ENCODE results near the gene USP32.

Gene USP32

DNA sequence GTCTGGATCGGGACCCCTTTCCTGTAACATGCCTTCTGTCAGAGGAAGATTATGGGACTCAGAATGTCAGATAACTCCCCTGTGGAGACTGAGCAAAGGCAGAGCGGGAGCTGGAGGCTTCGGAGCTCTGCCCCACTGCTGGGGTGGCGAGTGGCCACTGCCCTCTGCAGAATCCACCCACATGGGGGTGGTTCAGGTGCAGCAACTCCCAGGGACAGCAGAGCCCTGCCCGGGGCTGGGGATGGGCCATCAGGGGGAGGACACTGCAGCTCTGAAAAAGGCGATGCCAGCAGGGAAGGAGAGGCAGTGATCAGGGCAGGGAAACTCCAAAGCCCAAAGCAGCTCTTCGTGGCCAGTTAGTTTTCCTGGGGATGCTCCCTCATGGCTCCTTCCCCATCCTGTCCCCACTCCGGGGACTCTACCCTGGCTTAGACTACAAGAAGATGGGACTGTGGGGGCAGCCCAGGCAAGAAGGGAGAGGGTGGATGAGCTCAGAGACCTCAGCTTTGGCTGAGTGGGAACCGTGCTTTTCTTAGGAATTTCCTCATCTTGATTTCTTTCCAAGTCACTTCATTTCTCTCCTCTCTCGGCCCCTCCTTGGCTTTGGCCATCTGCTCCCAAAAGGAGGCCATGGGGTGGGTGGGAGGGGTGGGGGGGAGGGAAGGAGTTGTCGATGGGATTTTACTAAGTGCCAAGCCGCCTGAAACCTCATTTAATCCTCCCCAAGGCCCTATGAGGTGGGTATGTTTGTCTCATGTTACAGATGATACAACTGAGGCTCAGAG is 238.1 kb downstream of the USP32 start:
- no peak for DNase-seq (ENCODE audit: low spot score)

- no peak for DNase-seq (ENCODE audit: low spot score)
Observed at GRCh38 chr17:60151355-60151754, 240.6 kb downstream of the USP32 start.

DNA sequence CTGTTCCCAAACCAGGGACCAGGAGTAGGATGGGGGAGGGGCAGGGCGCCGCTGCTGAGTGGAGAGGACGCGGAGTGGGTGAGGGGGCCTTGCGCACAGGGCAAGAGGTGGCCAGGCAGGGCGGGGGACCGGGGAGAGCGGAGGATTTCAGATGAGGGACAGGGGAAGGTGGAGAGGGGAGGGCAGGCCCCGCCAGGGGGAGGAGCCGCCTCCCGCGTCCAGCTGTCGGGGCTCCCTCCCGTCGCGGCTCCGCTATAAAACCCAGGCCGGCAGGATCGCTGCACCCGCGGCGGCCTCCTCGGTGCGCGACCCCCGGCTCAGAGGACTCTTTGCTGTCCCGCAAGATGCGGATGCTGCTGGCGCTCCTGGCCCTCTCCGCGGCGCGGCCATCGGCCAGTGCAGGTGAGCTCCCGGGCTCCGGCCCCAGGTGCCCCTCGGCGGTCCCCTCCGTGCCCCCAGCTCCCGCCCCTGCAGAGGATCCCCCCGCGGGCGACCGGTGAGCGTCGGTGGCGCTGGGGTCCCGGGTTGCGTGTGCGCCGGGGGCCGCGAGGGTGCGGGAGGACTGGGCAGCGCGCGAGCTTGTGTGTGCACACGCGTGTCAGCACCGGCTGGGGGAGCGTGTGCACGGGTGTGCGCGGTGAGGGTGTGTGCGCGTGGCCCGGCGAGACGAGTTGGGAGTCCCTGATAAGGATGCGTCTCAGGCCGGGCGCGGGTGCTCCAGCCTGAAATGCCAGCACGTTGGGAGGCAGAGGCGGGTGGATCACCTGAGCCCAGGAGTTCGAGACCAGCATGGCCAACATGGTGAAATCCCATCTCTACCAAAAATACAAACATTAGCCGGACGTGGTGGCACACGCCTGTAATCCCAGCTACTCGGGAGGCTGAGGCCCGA is 242.0 kb downstream of the USP32 start, which contains the start of gene CA4:
Gene CA4, plus strand, starts transcription at position 283 of the 892 bp plus-strand sequence. Its CDS starts 62 bp downstream, at position 345.
- DNase-seq (ENCODE audit: low spot score): no peak

DNA sequence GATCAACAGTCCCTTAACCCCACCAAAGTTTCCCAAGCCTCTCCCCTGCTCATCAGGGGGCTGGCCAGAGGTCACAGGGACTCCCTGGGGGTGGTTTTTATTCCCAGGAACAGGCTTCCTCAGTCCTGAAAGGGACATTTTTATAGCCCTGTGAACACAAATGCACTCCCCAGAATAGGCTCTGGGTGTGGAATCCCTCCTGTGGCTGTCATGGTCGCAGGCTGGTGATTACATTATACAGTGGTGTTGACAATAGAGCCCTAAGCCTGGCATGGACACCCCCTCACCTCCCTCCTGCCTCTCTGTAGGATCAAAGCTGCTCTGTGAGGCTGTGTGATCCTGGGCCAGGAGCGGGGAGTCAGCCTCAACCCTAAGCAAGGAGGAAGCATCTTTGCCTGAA is 243.6 kb downstream of the USP32 start:
- DNase-seq (ENCODE audit: low spot score): no peak

GRCh38 chr17:60147553-60148223 is 244.2 kb downstream of the USP32 start:
- no peak for DNase-seq (ENCODE audit: low spot score)

GRCh38 chr17:60146206-60146605 is 245.7 kb downstream of the USP32 start:
- DNase-seq (ENCODE audit: low spot score): no peak

- no peak for DNase-seq (ENCODE audit: low spot score)
Observed at GRCh38 chr17:60145006-60145935, 246.7 kb downstream of the USP32 start.

DNA sequence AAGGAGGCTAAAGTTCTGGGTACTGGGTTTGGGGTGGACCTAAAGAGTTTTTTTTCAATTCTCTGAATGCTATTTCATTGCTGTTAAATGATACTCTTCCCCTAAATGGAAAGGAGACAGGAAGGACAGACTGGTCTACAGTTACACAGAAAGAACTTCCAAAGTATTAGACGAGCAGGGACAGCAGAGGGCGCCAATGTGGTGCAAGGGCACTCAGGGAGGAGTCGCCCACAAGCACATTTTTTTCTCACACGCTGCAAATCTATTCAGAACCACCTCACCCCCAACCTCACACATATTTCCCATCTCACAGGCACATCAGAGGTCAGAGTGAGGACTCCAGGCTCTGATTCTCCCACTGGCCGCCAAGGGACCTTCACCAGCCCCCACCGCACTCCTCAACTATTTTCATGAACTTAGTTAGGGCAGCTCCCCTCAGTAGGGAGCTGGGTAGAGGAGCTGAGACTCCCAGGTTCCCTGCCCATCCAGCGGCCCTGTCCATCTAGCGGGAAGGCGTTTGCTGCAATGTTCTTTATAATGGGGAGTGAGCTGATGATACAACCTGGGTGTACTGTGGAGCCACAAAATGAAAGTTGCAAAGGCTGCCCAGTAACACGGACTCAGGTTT is 248.9 kb downstream of the USP32 start:
- peak; percentile 67 for DNase-seq (ENCODE audit: low spot score)

GRCh38 chr17:60141111-60142018 is 250.6 kb downstream of the USP32 start:
- no peak for DNase-seq (ENCODE audit: low spot score)

DNA sequence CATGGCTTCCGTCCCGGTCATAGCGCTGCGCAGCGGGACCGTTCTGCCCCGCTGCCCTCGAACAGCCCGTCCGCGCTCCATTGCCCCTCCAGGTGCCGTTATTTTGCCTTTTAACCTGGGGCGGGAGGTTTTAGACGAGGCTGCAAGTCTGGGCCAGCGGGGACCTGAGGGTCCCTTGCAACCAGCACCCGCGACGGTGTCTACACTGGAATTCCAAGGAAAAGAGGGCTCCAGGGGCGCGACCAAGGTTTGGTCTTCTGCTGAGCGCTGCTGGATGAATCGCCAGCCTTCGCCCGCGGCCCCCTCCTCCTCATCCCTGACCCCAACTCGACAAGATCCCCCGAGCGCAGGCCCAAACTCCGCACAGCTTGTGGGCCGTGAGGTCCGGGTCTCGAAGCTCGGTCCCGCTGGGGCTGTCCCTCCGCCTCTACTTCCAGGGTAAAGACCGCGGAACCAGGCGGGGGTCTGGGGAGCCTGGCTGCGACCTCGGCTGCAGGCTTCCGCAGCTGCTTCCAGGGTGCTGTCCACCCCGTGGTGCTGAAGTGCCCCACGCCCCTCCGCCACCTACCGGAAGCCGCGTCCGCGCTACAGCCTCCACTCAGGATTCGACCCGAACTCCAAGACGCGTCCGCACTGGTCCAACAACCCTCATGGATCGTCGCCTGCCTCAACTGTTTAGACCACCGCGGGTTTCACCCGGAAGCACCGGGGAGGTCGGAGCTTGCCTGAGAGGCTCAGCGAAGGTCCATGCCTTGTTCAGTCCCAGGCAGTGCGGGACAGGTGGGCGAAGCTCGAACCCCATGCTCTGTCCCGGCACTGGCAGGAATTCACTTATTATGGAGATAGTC is 252.3 kb downstream of the USP32 start:
- DNase-seq (ENCODE audit: low spot score): peak; percentile 56

DNA sequence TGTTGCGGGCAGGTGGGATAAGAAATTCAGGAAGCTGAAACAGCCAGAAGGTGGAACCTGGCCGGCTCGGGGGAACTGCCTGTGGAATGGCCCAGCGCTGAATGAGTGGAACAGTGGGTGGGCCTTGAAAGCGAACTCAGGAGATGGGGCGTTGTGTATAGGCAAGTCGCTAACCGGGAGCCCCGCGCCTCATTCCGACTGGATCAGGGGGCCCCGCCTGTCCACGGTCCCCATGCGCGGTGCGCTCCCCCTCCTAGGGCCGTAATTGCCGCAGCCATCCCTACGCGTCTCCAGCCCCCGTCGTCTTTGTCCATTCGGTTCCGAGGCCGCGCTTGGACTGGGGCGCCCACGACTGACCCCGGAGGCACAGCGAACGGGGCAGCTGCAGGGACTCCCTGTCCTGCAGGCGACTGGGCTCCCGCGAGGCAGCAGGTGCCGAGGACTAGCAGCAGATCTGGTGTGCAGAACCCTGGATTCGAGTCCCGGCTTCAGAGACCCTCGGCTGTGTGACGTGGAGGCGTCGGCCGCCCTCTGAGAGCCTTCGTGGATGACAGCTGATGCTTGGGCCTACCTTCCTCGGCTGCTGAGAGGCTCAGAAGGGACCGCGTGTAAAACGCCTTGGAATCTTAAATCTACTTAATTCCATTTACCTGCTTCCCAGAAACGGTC is 253.0 kb downstream of the USP32 start:
- no peak for DNase-seq (ENCODE audit: low spot score)

DNA sequence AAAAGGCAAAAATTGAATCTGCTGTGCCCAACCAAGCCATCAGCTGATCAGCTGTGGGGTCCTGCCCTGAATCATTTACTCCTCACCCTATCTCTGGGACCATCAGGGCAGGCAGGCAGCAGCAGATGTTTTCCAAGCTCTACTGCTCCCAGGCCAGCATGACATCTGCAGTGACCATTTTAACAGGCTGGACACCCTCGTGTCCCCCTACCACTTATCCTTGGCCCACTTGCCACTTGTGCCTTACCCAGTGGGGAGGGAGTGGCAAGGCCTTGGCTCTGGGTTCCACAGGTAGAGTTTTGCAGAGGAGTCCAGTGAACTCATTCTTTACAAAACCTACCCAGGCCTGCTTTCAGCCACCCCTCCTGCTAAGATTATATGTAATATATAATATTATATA is 254.2 kb downstream of the USP32 start:
- DNase-seq (ENCODE audit: low spot score): no peak

DNA sequence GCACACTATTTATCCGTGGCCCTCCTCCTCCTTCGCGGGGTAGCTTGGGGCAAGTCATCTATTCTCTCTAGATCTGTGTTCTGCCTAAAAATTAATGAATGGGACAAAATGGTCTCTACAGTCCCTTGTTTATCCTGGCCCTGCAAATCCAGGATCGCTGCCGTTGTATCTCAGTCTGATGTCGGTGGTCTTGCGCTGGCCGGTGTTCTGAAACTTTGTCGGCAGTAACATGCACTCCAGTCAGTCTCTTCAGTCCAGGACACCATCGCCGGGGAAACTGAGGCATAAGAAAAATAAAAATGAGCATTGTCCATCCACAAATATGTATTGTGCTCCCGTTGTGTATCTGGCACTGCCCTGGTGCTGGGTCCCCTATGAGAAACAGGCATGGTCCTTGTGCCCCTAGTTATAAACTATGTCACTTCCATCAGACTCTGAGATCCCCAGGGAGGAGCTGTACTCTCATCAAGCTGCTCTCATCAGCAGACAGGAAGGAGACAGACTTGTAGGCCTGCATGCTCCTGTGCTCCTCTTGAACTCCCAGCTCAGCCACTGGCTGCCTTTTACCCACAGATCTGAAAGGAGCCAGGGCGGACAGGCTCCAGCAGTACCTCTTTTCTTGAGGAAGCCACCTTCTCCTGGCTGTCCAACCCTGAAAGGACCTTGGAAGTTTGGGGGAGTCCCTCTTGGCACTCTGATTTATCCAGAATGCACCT is 255.8 kb downstream of the USP32 start:
- no peak for DNase-seq (ENCODE audit: low spot score)

- DNase-seq (ENCODE audit: low spot score): peak; percentile 75
Observed at GRCh38 chr17:60135151-60135950, 256.6 kb downstream of the USP32 start.

DNA sequence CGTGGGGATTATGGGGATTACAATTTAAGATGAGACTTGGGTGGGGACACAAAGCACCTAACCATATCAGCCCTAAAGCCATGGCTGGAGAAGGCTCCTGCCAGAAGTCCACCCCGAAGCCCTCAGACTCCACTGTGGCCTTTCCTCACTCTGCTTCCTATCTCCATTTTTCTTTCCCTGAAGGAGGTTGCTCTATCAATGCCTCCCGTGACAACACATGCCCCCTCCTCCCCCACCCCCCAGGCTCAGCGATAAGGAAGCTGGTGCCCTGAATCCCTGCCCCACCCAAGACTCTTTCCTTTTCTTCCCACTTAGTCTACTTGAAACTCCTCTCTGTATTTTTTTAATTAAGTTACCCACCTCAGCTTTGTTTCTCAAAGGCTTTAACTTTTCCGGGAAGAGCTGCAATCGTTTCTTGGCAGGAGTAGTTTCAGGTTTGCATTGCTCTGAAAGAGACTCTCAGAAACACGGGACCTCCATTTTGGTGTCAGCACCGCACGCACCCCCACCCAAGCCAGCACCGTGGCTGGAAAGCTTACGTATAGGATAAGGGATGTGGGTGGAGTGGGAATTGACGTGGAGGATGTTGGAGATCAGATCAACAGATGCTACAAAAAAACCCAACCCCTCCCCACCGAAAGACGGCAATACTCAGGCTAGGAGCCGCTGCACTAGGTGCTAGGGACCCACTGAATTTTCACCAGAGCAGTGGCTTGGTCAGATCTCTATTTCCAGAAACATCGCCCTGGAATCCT is 257.4 kb downstream of the USP32 start:
- no peak for DNase-seq (ENCODE audit: low spot score)

DNA sequence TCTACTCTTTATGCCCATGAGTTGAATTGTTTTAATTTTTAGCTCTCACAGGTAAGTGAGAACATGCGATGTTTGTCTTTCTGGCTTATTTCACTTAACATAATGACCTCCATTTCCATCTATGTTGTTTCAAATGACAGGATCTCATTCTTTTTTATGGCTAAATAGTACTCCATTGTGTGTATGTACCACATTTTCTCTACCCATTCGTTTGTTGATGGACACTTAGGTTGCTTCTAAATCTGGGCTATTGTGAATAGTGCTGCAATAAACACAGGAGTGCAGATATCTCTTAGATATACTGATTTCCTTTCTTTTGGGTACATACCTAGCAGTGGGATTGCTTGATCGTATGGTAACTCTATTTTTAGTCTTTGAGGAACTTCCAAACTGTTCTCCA is 261.5 kb downstream of the USP32 start:
- no peak for DNase-seq (ENCODE audit: low spot score)
